GM12878 (cell line): ENCODE results near the gene ECEL1.
"Not testable (repeated sequence)": the region's sequence is repeated elsewhere in the genome, so short reads cannot be mapped to it uniquely, and the experiment has no call there.

Source experiments
- BCL3 ChIP-seq: IDR thresholded peaks from 2 replicates; pipeline ENCODE4 v1.6.1; 2011; ENCODE audit warnings: borderline replicate concordance, low read depth, mild to moderate bottlenecking, moderate library complexity, low read length; ENCODE audit not compliant: insufficient read depth, poor library complexity, severe bottlenecking
- CHD1 ChIP-seq: IDR thresholded peaks from 2 replicates; pipeline ENCODE4 v1.6.1; 2012; ENCODE audit warnings: low read depth, low read length, improper control_type of control experiment
- CTCF ChIP-seq, 3 experiments: IDR thresholded peaks in 2 of 3; conservative IDR thresholded peaks in 1 of 3; 2 replicates each; pipeline ENCODE4 v1.5.1; 2011; ENCODE audit warnings: low read depth in 3 of 3, low read length in 3 of 3, mild to moderate bottlenecking in 3 of 3, control low read depth in 2 of 3, moderate library complexity in 2 of 3, inconsistent platforms in 1 of 3, mixed read lengths in 1 of 3; ENCODE audit not compliant: control insufficient read depth in 2 of 3, insufficient read depth in 1 of 3; ENCODE audit errors: extremely low read depth in 1 of 3
- GABPA ChIP-seq: IDR thresholded peaks from 2 replicates; pipeline ENCODE4 v1.6.1; 2014; ENCODE audit warnings: antibody characterized with exemption, low read depth, mild to moderate bottlenecking, inconsistent platforms
- HCFC1 ChIP-seq: fragments of 150-350 bp; IDR thresholded peaks from 2 replicates; pipeline ENCODE4 v1.6.1; 2014; ENCODE audit warnings: low read length
- HDGF ChIP-seq: fragments of 450-650 bp; IDR thresholded peaks from 2 replicates; pipeline ENCODE4 v1.6.1; 2016; ENCODE audit warnings: antibody characterized with exemption
- NFYA ChIP-seq: IDR thresholded peaks from 2 replicates; pipeline ENCODE4 v1.6.1; 2011; ENCODE audit warnings: low read depth, mild to moderate bottlenecking, low read length, improper control_type of control experiment, borderline replicate concordance
- POLR2AphosphoS5 ChIP-seq: IDR thresholded peaks from 2 replicates; pipeline ENCODE4 v1.6.1; 2011; ENCODE audit warnings: mild to moderate bottlenecking, low read length, inconsistent platforms
- ZBTB40 ChIP-seq: fragments of 450-650 bp; IDR thresholded peaks from 2 replicates; pipeline ENCODE4 v1.6.1; 2016; ENCODE audit warnings: mild to moderate bottlenecking, moderate library complexity, borderline replicate concordance

DNA sequence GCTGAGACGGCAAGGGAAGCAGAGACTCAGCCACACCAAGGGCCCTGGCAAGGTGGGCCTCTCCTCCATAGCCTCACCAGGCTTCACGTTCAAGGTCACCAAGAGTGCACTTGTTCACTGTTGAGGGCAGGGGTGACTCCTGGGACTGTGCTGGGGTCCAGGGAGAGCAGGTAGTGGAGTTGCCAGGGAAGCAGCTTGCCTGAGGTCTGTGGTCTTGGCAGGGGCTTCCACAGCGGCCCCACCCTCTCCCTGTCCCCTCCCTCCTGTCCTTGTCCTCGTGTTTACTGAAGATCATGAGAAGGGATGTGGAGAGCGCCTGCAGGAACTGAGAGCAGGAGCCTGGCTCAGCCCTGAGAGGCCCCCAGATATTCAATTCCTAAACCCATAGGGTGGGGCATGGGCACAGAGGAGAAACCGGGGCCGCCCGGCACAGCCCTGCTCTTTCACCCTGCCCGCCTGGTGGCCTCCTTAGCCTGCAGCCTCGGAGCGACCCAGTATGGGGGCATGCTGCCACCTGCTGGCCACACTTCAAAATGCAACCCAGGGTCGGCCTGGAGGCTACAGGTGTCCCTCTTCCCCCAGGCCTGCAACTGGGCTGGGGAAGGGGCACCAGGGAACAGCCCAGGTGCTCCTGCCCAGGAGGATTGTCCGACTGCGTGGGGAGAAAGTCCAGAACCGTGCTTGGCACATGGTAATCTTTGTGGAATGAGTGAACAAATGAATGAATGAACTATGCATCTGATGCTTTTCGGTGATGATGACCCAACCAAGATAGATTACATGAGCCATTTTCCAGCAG, 47.2 kb downstream of the ECEL1 start:
- not testable (repeated sequence) for TF ChIP-seq CHD1, ZBTB40, HCFC1, NFYA, HDGF, POLR2AphosphoS5, BCL3, GABPA
- peak; percentile 80 to 91 (median 86) for TF ChIP-seq CTCF (IDR thresholded peaks at IDR 0.05 in 2 of 3, conservative IDR thresholded peaks at IDR 0.05 in 1 of 3; ENCODE audit: control insufficient read depth in 2 of 3, extremely low read depth in 1 of 3, insufficient read depth in 1 of 3, low read depth in 3 of 3, low read length in 3 of 3)
